K562 (cell line): ENCODE measurements around the gene UNC5B. TPM values are rescaled to one million over a fixed set of nuclear protein-coding genes. Genes with fewer than 3 reads are reported as not detected.

Experiments
- ATAC-seq: fragments of 200-7000 bp; cut with Tn5 transposase; 3 replicates; pipeline ENCODE4 v1.9.1; 2020; ENCODE audit warnings: moderate library complexity
- BruUV-seq: library from RNA; stranded (reverse); fragments of 400-500 nt; replicated peaks from 2 replicates; lab custom pipeline; 2021; lab: Mats Ljungman, UMichigan
- CTCF ChIA-PET: fragments of 300-600 bp; formaldehyde crosslinking; extraction: SDS; loops from one replicate; lab custom pipeline; 2021; ENCODE audit warnings: low intra/inter-chr PET ratio; lab: Yijun Ruan, JAX
- POLR2A ChIA-PET: fragments of 300-600, 350-650 bp; sonication (Branson Sonifier 250); formaldehyde crosslinking; extraction: SDS; loops from one replicate; lab custom pipeline; 2021; ENCODE audit warnings: antibody characterized with exemption, inconsistent platforms; lab: Yijun Ruan, JAX
- DNase-seq, 4 experiments: peaks; one replicate each; pipeline versions ENCODE4 v3.0.0 to v3.0.0-alpha.2; 2011 to 2018; ENCODE audit warnings: low spot score in 3 of 4, mixed read lengths in 3 of 4; ENCODE audit errors: extremely low read depth in 1 of 4
- FAIRE-seq: peaks from 2 replicates; lab custom pipeline; 2011; peaks lifted over from hg19 to GRCh38; lab: Jason Lieb, UNC
- H2AFZ ChIP-seq: 2 replicates; pipeline ENCODE4 v1.6.0; 2011; ENCODE audit warnings: low read depth, low read length, control low read depth, inconsistent platforms
- H3K27ac ChIP-seq: fragments of 200-600 bp; 3 replicates; pipeline ENCODE4 v1.8.0; 2011; ENCODE audit warnings: low read depth, mild to moderate bottlenecking, control low read depth, inconsistent platforms, low read length, moderate library complexity, mixed read lengths; ENCODE audit errors: extremely low read depth
- H3K27me3 ChIP-seq, 2 experiments: fragments of 300-600 bp in 1 of 2; 2 replicates in 1 of 2; 3 replicates in 1 of 2; pipeline versions ENCODE4 v1.6.0 to v1.8.0; 2011; ENCODE audit warnings: inconsistent platforms in 2 of 2, low read length in 2 of 2, mild to moderate bottlenecking in 1 of 2, mixed read lengths in 1 of 2, moderate library complexity in 1 of 2; ENCODE audit not compliant: control insufficient read depth in 2 of 2, insufficient read depth in 2 of 2
- H3K36me3 ChIP-seq: fragments of 300-600 bp; 3 replicates; pipeline ENCODE4 v1.8.0; 2011; ENCODE audit warnings: mild to moderate bottlenecking, low read length, inconsistent platforms; ENCODE audit not compliant: control insufficient read depth, insufficient read depth
- H3K4me1 ChIP-seq, 2 experiments: fragments of 200-600 bp in 1 of 2; replicated peaks in 1 of 2; 2 replicates in 1 of 2; 3 replicates in 1 of 2; pipeline versions ENCODE4 v1.5.1 to v1.8.0; 2011; ENCODE audit warnings: inconsistent platforms in 2 of 2, low read length in 2 of 2, mild to moderate bottlenecking in 1 of 2, mixed read lengths in 1 of 2, moderate library complexity in 1 of 2; ENCODE audit not compliant: control insufficient read depth in 2 of 2, insufficient read depth in 2 of 2
- H3K4me2 ChIP-seq: 2 replicates; pipeline ENCODE4 v1.6.1; 2011; ENCODE audit warnings: low read length, control low read depth, inconsistent platforms, mixed read lengths; ENCODE audit not compliant: insufficient read depth
- H3K4me3 ChIP-seq: fragments of 200-600 bp; sonication (generic), shearing (Covaris generic); 2 replicates; pipeline ENCODE4 v1.5.1; 2016; ENCODE audit warnings: control low read depth, inconsistent platforms
- H3K79me2 ChIP-seq: fragments of 200-600 bp; 3 replicates; pipeline ENCODE4 v1.8.0; 2011; ENCODE audit warnings: low read length, inconsistent platforms; ENCODE audit not compliant: control insufficient read depth, insufficient read depth
- H3K9ac ChIP-seq, 2 experiments: 2 replicates each; pipeline versions ENCODE4 v1.6.0 to v1.6.1; 2011; ENCODE audit warnings: low read depth in 2 of 2, low read length in 2 of 2, control low read depth in 1 of 2, inconsistent platforms in 1 of 2, mild to moderate bottlenecking in 1 of 2, mixed read lengths in 1 of 2; ENCODE audit not compliant: insufficient read depth in 1 of 2
- H3K9me1 ChIP-seq: one replicate; pipeline ENCODE4 v1.6.0; 2011; ENCODE audit warnings: inconsistent platforms, mild to moderate bottlenecking, low read length, moderate library complexity; ENCODE audit not compliant: control insufficient read depth, insufficient read depth
- H3K9me3 ChIP-seq: replicated peaks from 2 replicates; pipeline ENCODE4 v1.5.1; 2011; ENCODE audit warnings: low read depth, low read length, inconsistent platforms; ENCODE audit not compliant: control insufficient read depth, insufficient read depth
- H4K20me1 ChIP-seq: replicated peaks from 2 replicates; pipeline ENCODE4 v1.6.1; 2011; ENCODE audit warnings: low read length, inconsistent platforms, mixed read lengths; ENCODE audit not compliant: control insufficient read depth, insufficient read depth
- EGR1 ChIP-seq: fragments of 450-650 bp; conservative IDR thresholded peaks from 2 replicates; pipeline ENCODE4 v1.6.1; 2017; ENCODE audit warnings: mild to moderate bottlenecking
- KLF16 ChIP-seq: IDR thresholded peaks from 2 replicates; pipeline ENCODE4 v1.6.1; 2016; ENCODE audit warnings: antibody characterized with exemption
- MECOM ChIP-seq: fragments of 250-450 bp; sonication (Bioruptor Pico); IDR thresholded peaks from 2 replicates; pipeline ENCODE4 v1.8.0; 2022; ENCODE audit warnings: inconsistent platforms
- MNT ChIP-seq, 2 experiments: fragments of 450-650 bp; conservative IDR thresholded peaks; 2 replicates each; pipeline ENCODE4 v1.6.1; 2017; ENCODE audit warnings: mild to moderate bottlenecking in 2 of 2, moderate library complexity in 2 of 2
- SIN3B ChIP-seq: fragments of 450-650 bp; IDR thresholded peaks from 2 replicates; pipeline ENCODE4 v1.6.1; 2017; ENCODE audit warnings: low read depth, mild to moderate bottlenecking, moderate library complexity
- SIRT6 ChIP-seq: IDR thresholded peaks from one replicate; pipeline ENCODE4 v1.6.1; 2012; ENCODE audit warnings: low read depth, mild to moderate bottlenecking, control low read depth, inconsistent platforms, low read length, moderate library complexity
- THRB ChIP-seq: fragments of 450-650 bp; formaldehyde crosslinking; conservative IDR thresholded peaks from 2 replicates; pipeline ENCODE4 v1.4.0; 2022; ENCODE audit warnings: mild to moderate bottlenecking, missing genetic modification characterization
- ZBTB26 ChIP-seq: fragments of 450-650 bp; formaldehyde crosslinking; IDR thresholded peaks from 2 replicates; pipeline ENCODE4 v1.4.0; 2022; ENCODE audit warnings: missing genetic modification characterization
- ZKSCAN3 ChIP-seq: fragments of 250-450 bp; sonication (Bioruptor Pico); IDR thresholded peaks from 2 replicates; pipeline ENCODE4 v1.4.0; 2020
- WGBS: fragments of 100-300 bp; shearing (Covaris generic); methylation state at CpG from one replicate; pipeline ENCODE4 v1.1.6; 2016; ENCODE audit warnings: low coverage, mixed read lengths; ENCODE audit not compliant: insufficient coverage; ENCODE audit errors: missing lambda C conversion rate; 5-methylcytosine and 5-hydroxymethylcytosine counted together
- in situ Hi-C: fragments of 300-500 bp; cut with MboI; formaldehyde crosslinking; loops from 4 replicates; pipeline ENCODE4 v1.15.0; 2018; ENCODE audit warnings: inconsistent platforms, mixed read lengths
- intact Hi-C: fragments of 100-400 bp; cut with micrococcal nuclease; formaldehyde crosslinking; loops from 2 replicates; pipeline ENCODE4 v1.14.2; 2022
- polyA plus RNA-seq, 8 experiments: library from polyadenylated mRNA; depleted of rRNA in 4 of 8; stranded (reverse) in 5 of 8; unstranded in 3 of 8; fragments of >200 nt; fragmentation: Nextera tagmentation in 2 of 8; fragmentation: Illumina TruSeq in 1 of 8; extraction: Ambion mirVana in 2 of 8; extraction: Trizol in 1 of 8; gene quantifications; 2 replicates each; pipeline versions ENCODE4 v1.2.1 to v1.2.3, GENCODE V29; 2011 to 2014; ENCODE audit warnings: inconsistent platforms in 1 of 8, missing spikeins in 1 of 8
- total RNA-seq, 7 experiments: library from RNA; depleted of rRNA in 6 of 7; stranded (reverse); fragments of >200 nt in 6 of 7; fragmentation: Illumina TruSeq in 2 of 7; extraction: Trizol in 2 of 7; gene quantifications; 2 replicates each; pipeline versions ENCODE4 v1.2.1 to v1.2.3, GENCODE V29; 2011 to 2021; ENCODE audit warnings: low replicate concordance in 1 of 7

UNC5B gene
- total and polyA plus RNA-seq, 9 of the 15 experiments (the other 6 are each of a cell fraction or from before 2014, with no cell fraction given) = 0.10 to 8.4 (median 2.1) TPM

- TF ChIP-seq THRB = 0 out of 2 replicates have a peak, but pooled peaks have one; percentile 69
- no peak for TF ChIP-seq SIRT6
- TF ChIP-seq ZBTB26 (CRISPR knock-in tag) = 0 out of 2 replicates have a peak, but pooled peaks have one; percentile 64
- TF ChIP-seq ZKSCAN3 (CRISPR knock-in tag) = no peak
- TF ChIP-seq KLF16 = no peak
- TF ChIP-seq, all 486 proteins: peak for 6
Measured at GRCh38 chr10:71218046-71218650, 5.8 kb downstream of the UNC5B start (continued).

GRCh38 chr10:71218651-71219050, 6.3 kb downstream of the UNC5B start:
- Histone ChIP-seq H4K20me1 (peaks cover 39% of the 10 kb centered on the region), H3K4me3 (no peak overlapping the region), H3K27ac (no peak overlapping the region), H3K4me2 (no peak overlapping the region), H2AFZ (no peak overlapping the region), H3K9me1 (no peaks in the 10 kb centered on the region), H3K36me3 (no peaks in the 10 kb centered on the region), H3K4me1 (peaks cover 15 to 19% of the 10 kb centered on the region in 2 experiments), H3K9me3 (no peaks in the 10 kb centered on the region), H3K79me2 (no peaks in the 10 kb centered on the region), H3K27me3 (peaks cover 3 to 45% of the 10 kb centered on the region in 2 experiments; a peak in 4 of 5 replicates), H3K9ac (no peak overlapping the region)
- ChIA-PET POLR2A (interaction anchor here (0.6 to 2.2 kb wide), 6 partner anchors 8 to 331 kb away, joined by 3 to 6 read pairs (median 3); no protein-coding TSS in a partner anchor), CTCF (no interaction called here)
- FAIRE-seq (no peak), DNase-seq (no peak), ATAC-seq (no peak)
- in situ Hi-C loops = no loop called here
- TF ChIP-seq MNT (conservative IDR thresholded peaks at IDR 0.05) (no peak), EGR1 (0 out of 2 replicates have a peak, but pooled peaks have one; percentile 3), MECOM (CRISPR knock-in tag) (no peak), SIN3B (no peak)
- WGBS = 30% methylated on average over 5 of the region's 5 CpGs
- intact Hi-C loops = no loop called here
- BruUV-seq = no TSS peak
